Karpas-422 (cell line): ENCODE data around the gene ACAD8. TPM values are rescaled to one million over a fixed set of nuclear protein-coding genes. Genes with fewer than 3 reads are reported as not detected.

ENCODE experiments used
- DNase-seq: peaks from one replicate; pipeline ENCODE4 v3.0.0-alpha.2; 2015
- H2AFZ ChIP-seq: fragments of 200-600 bp; sonication (generic); 2 replicates; pipeline ENCODE4 v1.6.1; 2014; ENCODE audit warnings: antibody characterized with exemption, low read length, mixed read lengths
- H3K27ac ChIP-seq: fragments of 200-600 bp; sonication (generic); 2 replicates; pipeline ENCODE4 v1.5.1; 2014; ENCODE audit warnings: mild to moderate bottlenecking, low read length, moderate library complexity
- H3K27me3 ChIP-seq: fragments of 200-600 bp; sonication (generic); 2 replicates; pipeline ENCODE4 v1.6.1; 2014; ENCODE audit warnings: low read length, mixed read lengths
- H3K36me3 ChIP-seq: fragments of 200-600 bp; sonication (generic); 2 replicates; pipeline ENCODE4 v1.6.1; 2014; ENCODE audit warnings: low read length, mixed read lengths; ENCODE audit not compliant: insufficient read depth
- H3K4me1 ChIP-seq: fragments of 200-600 bp; sonication (generic); 2 replicates; pipeline ENCODE4 v1.6.1; 2014; ENCODE audit warnings: mild to moderate bottlenecking, low read length, mixed read lengths
- H3K4me2 ChIP-seq: fragments of 200-600 bp; sonication (generic); 2 replicates; pipeline ENCODE4 v1.6.1; 2014; ENCODE audit warnings: low read length, low read depth, mild to moderate bottlenecking; ENCODE audit not compliant: poor library complexity, severe bottlenecking
- H3K4me3 ChIP-seq: fragments of 200-600 bp; sonication (generic); 2 replicates; pipeline ENCODE4 v1.5.1; 2014; ENCODE audit warnings: mild to moderate bottlenecking, antibody characterized with exemption, low read length, mixed read lengths
- H3K79me2 ChIP-seq: fragments of 200-600 bp; sonication (generic); 2 replicates; pipeline ENCODE4 v1.6.1; 2014; ENCODE audit warnings: mild to moderate bottlenecking, low read length, mixed read lengths
- H3K9ac ChIP-seq: fragments of 200-600 bp; sonication (generic); 2 replicates; pipeline ENCODE4 v1.6.0; 2014; ENCODE audit warnings: low read length
- H3K9me2 ChIP-seq: fragments of 200-600 bp; sonication (generic), shearing (Covaris generic); replicated peaks from 2 replicates; pipeline ENCODE4 v1.6.0; 2014; ENCODE audit warnings: mild to moderate bottlenecking, low read length, moderate library complexity; ENCODE audit not compliant: insufficient read depth
- H3K9me3 ChIP-seq: fragments of 300-700, 200-600 bp; sonication (generic); 2 replicates; pipeline ENCODE4 v1.6.1; 2014; ENCODE audit warnings: low read length, mixed read lengths
- H4K20me1 ChIP-seq: fragments of 200-600 bp; sonication (generic); 2 replicates; pipeline ENCODE4 v1.6.1; 2014; ENCODE audit warnings: mild to moderate bottlenecking, antibody characterized with exemption, low read length, low read depth; ENCODE audit not compliant: insufficient read depth
- total RNA-seq: library from RNA; depleted of rRNA; stranded (reverse); fragments of >200 nt; shearing (Covaris generic); gene quantifications from 2 replicates; pipeline ENCODE4 v1.2.3, GENCODE V29; 2014; ENCODE audit warnings: low replicate concordance

Gene ACAD8
- total RNA-seq, 1 experiment from 2014 or later, result 9.6 TPM

GRCh38 chr11:134291196-134291595 lies 37.8 kb downstream of the ACAD8 start:
- no peak overlapping the region for H2AFZ ChIP-seq
- no peak overlapping the region for H3K4me3 ChIP-seq
- H3K36me3 ChIP-seq, result no peaks in the 10 kb centered on the region
- H4K20me1 ChIP-seq, result no peaks in the 10 kb centered on the region
- no peaks in the 10 kb centered on the region for H3K79me2 ChIP-seq
- no peaks in the 10 kb centered on the region for H3K4me1 ChIP-seq
- H3K27ac ChIP-seq, result no peak overlapping the region
- no peaks in the 10 kb centered on the region for H3K9me2 ChIP-seq
- H3K4me2 ChIP-seq, result no peak overlapping the region
- no peaks in the 10 kb centered on the region for H3K27me3 ChIP-seq
- H3K9me3 ChIP-seq, result no peaks in the 10 kb centered on the region
- no peak for DNase-seq
- H3K9ac ChIP-seq, result no peak overlapping the region

GRCh38 chr11:134292661-134293060 lies 39.3 kb downstream of the ACAD8 start:
- Histone ChIP-seq H3K9me3 (no peaks in the 10 kb centered on the region), H3K9ac (no peak overlapping the region), H3K4me1 (no peaks in the 10 kb centered on the region), H2AFZ (no peak overlapping the region), H3K79me2 (no peaks in the 10 kb centered on the region), H3K9me2 (no peaks in the 10 kb centered on the region), H3K27me3 (no peaks in the 10 kb centered on the region), H3K4me3 (no peak overlapping the region), H4K20me1 (no peaks in the 10 kb centered on the region), H3K36me3 (no peaks in the 10 kb centered on the region), H3K27ac (no peak overlapping the region), H3K4me2 (no peak overlapping the region)
- no peak for DNase-seq

GRCh38 chr11:134293119-134294113 lies 40.0 kb downstream of the ACAD8 start:
- H3K36me3 ChIP-seq, result no peaks in the 10 kb centered on the region
- no peak overlapping the region for H3K9ac ChIP-seq
- no peaks in the 10 kb centered on the region for H3K79me2 ChIP-seq
- H3K4me2 ChIP-seq, result no peak overlapping the region
- H2AFZ ChIP-seq, result no peak overlapping the region
- H4K20me1 ChIP-seq, result no peaks in the 10 kb centered on the region
- H3K4me3 ChIP-seq, result no peak overlapping the region
- no peaks in the 10 kb centered on the region for H3K4me1 ChIP-seq
- no peaks in the 10 kb centered on the region for H3K9me2 ChIP-seq
- no peaks in the 10 kb centered on the region for H3K9me3 ChIP-seq
- H3K27ac ChIP-seq, result no peak overlapping the region
- DNase-seq, result no peak
- no peaks in the 10 kb centered on the region for H3K27me3 ChIP-seq

GRCh38 chr11:134294664-134295063 lies 41.3 kb downstream of the ACAD8 start:
- no peak overlapping the region for H3K27ac ChIP-seq
- no peak overlapping the region for H2AFZ ChIP-seq
- no peaks in the 10 kb centered on the region for H3K36me3 ChIP-seq
- no peaks in the 10 kb centered on the region for H3K27me3 ChIP-seq
- H3K79me2 ChIP-seq, result no peaks in the 10 kb centered on the region
- H4K20me1 ChIP-seq, result no peaks in the 10 kb centered on the region
- no peak overlapping the region for H3K4me3 ChIP-seq
- DNase-seq, result no peak
- no peaks in the 10 kb centered on the region for H3K4me1 ChIP-seq
- no peak overlapping the region for H3K9ac ChIP-seq
- H3K9me2 ChIP-seq, result no peaks in the 10 kb centered on the region
- H3K9me3 ChIP-seq, result no peaks in the 10 kb centered on the region
- no peak overlapping the region for H3K4me2 ChIP-seq

- no peak overlapping the region for H3K4me2 ChIP-seq
- H3K9ac ChIP-seq, result no peak overlapping the region
- no peak overlapping the region for H3K27ac ChIP-seq
- no peak for DNase-seq
- H3K4me1 ChIP-seq, result no peaks in the 10 kb centered on the region
- H3K36me3 ChIP-seq, result no peaks in the 10 kb centered on the region
- no peaks in the 10 kb centered on the region for H3K27me3 ChIP-seq
- H4K20me1 ChIP-seq, result no peaks in the 10 kb centered on the region
- no peaks in the 10 kb centered on the region for H3K79me2 ChIP-seq
- H3K4me3 ChIP-seq, result no peak overlapping the region
- no peak overlapping the region for H2AFZ ChIP-seq
- H3K9me3 ChIP-seq, result no peaks in the 10 kb centered on the region
- no peaks in the 10 kb centered on the region for H3K9me2 ChIP-seq
Observed at GRCh38 chr11:134312223-134312622, 58.9 kb downstream of the ACAD8 start.

- no peak for DNase-seq
- H3K4me1 ChIP-seq, result no peaks in the 10 kb centered on the region
- H3K79me2 ChIP-seq, result no peaks in the 10 kb centered on the region
- no peaks in the 10 kb centered on the region for H3K9me2 ChIP-seq
- no peaks in the 10 kb centered on the region for H4K20me1 ChIP-seq
- no peaks in the 10 kb centered on the region for H3K36me3 ChIP-seq
- H3K4me3 ChIP-seq, result no peak overlapping the region
- no peak overlapping the region for H3K4me2 ChIP-seq
- no peak overlapping the region for H3K9ac ChIP-seq
- no peak overlapping the region for H3K27ac ChIP-seq
- H3K27me3 ChIP-seq, result no peaks in the 10 kb centered on the region
- no peak overlapping the region for H2AFZ ChIP-seq
- no peaks in the 10 kb centered on the region for H3K9me3 ChIP-seq
Observed at GRCh38 chr11:134312807-134313206, 59.4 kb downstream of the ACAD8 start.

- Histone ChIP-seq H3K9me3 (no peaks in the 10 kb centered on the region), H3K4me2 (no peak overlapping the region), H3K4me3 (no peak overlapping the region), H2AFZ (no peak overlapping the region), H3K36me3 (no peaks in the 10 kb centered on the region), H3K27ac (no peak overlapping the region), H3K27me3 (no peaks in the 10 kb centered on the region), H4K20me1 (no peaks in the 10 kb centered on the region), H3K9me2 (no peaks in the 10 kb centered on the region), H3K79me2 (no peaks in the 10 kb centered on the region), H3K4me1 (no peaks in the 10 kb centered on the region), H3K9ac (no peak overlapping the region)
- DNase-seq, result no peak
Observed at GRCh38 chr11:134313379-134313778, 60.0 kb downstream of the ACAD8 start.

GRCh38 chr11:134313821-134314607 lies 60.6 kb downstream of the ACAD8 start:
- Histone ChIP-seq H3K36me3 (no peaks in the 10 kb centered on the region), H4K20me1 (no peaks in the 10 kb centered on the region), H3K4me1 (no peaks in the 10 kb centered on the region), H3K27me3 (no peaks in the 10 kb centered on the region), H3K4me2 (no peak overlapping the region), H3K79me2 (no peaks in the 10 kb centered on the region), H2AFZ (no peak overlapping the region), H3K9ac (no peak overlapping the region), H3K27ac (no peak overlapping the region), H3K9me3 (no peaks in the 10 kb centered on the region), H3K9me2 (no peaks in the 10 kb centered on the region), H3K4me3 (no peak overlapping the region)
- DNase-seq, result no peak
